GM13977 (cell line): Measurements from ENCODE around the gene MAP7D2.

Source experiments
- DNase-seq: peaks from one replicate; pipeline ENCODE4 v3.0.0; 2012; ENCODE audit warnings: low spot score
- in situ Hi-C: fragments of 300-500 bp; cut with MboI; formaldehyde crosslinking; loops from one replicate; pipeline ENCODE4 v1.12.0; 2022; ENCODE audit warnings: low sequenced_read_pairs, low pct_unique_long_range_greater_than_20kb, mixed read lengths, inconsistent platforms; ENCODE audit not compliant: unreplicated experiment
- TF ChIP-seq, protein P1 (sequence below): IDR thresholded peaks from 2 replicates; pipeline ENCODE4 v1.5.1; 2012; ENCODE audit warnings: mild to moderate bottlenecking, control low read depth; ENCODE audit not compliant: insufficient read depth; ENCODE audit errors: extremely low read depth, missing control alignments

Gene MAP7D2

DNA sequence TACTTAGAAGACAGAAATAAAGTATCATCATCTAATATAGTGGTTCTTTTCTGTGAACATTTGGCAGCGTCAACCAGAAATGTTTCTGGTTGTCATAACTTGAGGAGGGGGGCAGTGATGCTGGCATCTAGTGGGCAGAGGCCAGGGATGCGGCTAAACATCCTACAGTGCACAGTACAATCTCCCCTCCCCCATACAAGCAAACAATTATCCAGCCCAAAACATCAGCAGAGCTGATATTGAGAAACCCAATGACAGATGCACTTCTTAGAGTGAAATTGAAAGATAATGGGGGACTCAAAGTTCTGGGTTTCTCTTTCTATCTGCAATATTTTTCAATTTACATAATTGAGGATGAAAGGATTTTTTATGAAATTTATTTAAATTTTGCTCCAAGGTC lies 26.9 kb upstream of the MAP7D2 start:
- TF ChIP-seq, protein P1, sequence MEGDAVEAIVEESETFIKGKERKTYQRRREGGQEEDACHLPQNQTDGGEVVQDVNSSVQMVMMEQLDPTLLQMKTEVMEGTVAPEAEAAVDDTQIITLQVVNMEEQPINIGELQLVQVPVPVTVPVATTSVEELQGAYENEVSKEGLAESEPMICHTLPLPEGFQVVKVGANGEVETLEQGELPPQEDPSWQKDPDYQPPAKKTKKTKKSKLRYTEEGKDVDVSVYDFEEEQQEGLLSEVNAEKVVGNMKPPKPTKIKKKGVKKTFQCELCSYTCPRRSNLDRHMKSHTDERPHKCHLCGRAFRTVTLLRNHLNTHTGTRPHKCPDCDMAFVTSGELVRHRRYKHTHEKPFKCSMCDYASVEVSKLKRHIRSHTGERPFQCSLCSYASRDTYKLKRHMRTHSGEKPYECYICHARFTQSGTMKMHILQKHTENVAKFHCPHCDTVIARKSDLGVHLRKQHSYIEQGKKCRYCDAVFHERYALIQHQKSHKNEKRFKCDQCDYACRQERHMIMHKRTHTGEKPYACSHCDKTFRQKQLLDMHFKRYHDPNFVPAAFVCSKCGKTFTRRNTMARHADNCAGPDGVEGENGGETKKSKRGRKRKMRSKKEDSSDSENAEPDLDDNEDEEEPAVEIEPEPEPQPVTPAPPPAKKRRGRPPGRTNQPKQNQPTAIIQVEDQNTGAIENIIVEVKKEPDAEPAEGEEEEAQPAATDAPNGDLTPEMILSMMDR, result no peak
- in situ Hi-C loops, result no loop called here
- no peak for DNase-seq

DNA sequence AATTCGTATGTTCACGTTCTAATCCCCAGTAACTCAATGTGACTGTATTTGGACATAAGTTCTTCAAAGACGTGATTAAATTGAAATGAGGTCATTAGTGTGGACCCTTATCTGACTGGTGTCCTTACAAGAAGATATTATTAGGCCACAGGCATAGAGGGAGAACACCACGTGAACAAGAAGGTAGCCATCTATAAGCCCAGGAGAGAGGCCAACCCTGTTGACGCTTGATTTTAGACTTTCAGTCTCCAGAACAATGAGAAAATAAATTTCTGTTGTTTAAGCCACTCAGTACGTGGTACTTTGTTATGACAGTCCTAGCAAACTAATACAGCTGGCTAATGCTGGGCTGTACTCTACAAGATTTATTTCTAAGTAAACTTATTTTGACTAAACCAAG lies 26.4 kb upstream of the MAP7D2 start:
- in situ Hi-C loops, result no loop called here
- no peak for DNase-seq
- TF ChIP-seq, protein P1, result no peak

DNA sequence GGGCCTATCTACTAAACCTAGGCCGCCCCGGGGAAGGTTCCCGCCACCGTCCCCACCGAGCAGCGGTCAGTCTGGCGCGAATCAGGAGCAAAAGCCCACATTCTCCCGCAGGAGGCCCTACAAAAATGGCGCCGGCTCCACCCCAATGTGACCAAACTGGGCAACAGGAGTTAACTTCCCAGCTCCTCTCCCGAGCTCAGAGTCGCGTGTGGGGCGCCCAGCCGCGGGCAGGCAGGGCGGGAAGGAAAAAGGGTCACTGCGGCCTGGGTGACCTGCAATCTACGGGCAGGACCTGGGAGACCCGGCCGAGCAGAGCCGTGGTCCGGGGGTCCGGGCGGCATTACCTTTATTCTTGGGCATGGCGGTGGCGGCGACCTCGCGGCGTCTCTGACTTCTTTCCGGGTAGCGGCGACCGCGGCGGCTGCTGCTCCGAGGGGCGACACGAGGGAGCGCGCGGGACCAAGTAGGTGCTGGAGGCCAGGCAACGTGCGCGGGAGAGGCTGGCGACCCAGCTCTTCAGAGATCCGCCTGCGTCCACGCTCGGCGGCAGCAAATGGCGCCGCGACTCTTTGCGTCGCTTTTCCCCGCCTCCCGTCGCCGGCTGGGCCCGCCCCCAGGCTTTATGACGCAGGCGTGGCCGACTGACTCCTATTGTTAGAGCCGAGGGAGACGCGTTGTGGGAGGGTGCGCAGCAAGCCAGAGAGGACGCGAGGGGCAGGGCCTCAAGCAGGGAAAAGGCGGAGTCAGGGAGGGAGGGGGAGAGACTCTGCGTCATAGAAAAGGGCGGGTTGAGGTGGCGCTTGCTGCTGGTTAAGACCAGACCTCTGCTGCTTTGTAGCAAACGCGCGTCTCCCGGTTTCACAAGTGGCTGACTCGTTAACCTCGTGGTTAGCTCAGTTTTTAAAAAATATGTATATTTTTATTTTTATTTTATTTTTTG lies 24.8 kb upstream of the MAP7D2 start, which contains the start of gene EIF1AX:
Gene EIF1AX (minus strand): TSS at position 558 of the 940 bp plus-strand sequence. CDS start 198 bp downstream, at position 360.
- in situ Hi-C loops, result no loop called here
- TF ChIP-seq, protein P1, result no peak
- peak; percentile 91 for DNase-seq

GRCh38 chrX:20140420-20140819 lies 23.7 kb upstream of the MAP7D2 start:
- DNase-seq, result no peak
- in situ Hi-C loops, result no loop called here
- TF ChIP-seq, protein P1, result no peak

GRCh38 chrX:20139966-20140365 lies 23.3 kb upstream of the MAP7D2 start:
- in situ Hi-C loops, result no loop called here
- no peak for DNase-seq
- TF ChIP-seq, protein P1, result no peak

DNA sequence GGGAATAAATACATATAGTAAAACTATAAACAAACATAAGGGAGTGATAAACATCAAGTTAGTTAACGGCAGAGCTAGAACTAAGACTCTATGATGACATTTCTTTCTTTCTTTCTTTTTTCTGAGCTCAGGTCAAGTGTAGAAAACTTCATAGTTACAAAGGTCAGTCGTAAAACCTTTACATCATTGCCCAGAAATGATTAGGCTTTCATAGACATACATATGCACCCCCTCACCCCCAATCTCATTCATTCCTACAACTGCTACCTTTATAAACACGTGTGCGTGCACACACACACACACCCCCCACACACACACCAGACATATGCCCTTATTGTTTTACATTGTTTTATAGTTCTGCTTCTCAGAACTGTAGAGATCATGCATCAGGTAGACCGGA lies 19.2 kb upstream of the MAP7D2 start:
- TF ChIP-seq, protein P1, result no peak
- DNase-seq, result no peak
- in situ Hi-C loops, result no loop called here
